ENCODE data around the gene UNC119B.

GRCh38 chr12:120670667-120671066 is 39.6 kb upstream of the UNC119B start:
- TF ChIP-seq POLR2A (IDR thresholded peaks at IDR 0.05; ENCODE audit: low read length): no peak
- no peak for TF ChIP-seq GATA1 (IDR thresholded peaks at IDR 0.05; ENCODE audit: low read depth, low read length)

All from erythroblast (primary cell).